WI38 (cell line): ENCODE results near the gene C1orf232.

Experiments
- H3K4me3 ChIP-seq: 2 replicates; pipeline ENCODE4 v1.5.1; 2011; ENCODE audit warnings: low read depth, mild to moderate bottlenecking, control low read depth, low read length
- CTCF ChIP-seq: IDR thresholded peaks from 2 replicates; pipeline ENCODE4 v1.5.1; 2012; ENCODE audit warnings: low read depth, mild to moderate bottlenecking, control low read depth, low read length

C1orf232 gene

GRCh38 chr1:26200413-26200812, 31.6 kb upstream of the C1orf232 start:
- no peak for TF ChIP-seq CTCF
- no peak overlapping the region for H3K4me3 ChIP-seq

- no peak for TF ChIP-seq CTCF
- H3K4me3 ChIP-seq: no peak overlapping the region
Observed at GRCh38 chr1:26197813-26198212, 29.1 kb upstream of the C1orf232 start.

GRCh38 chr1:26197301-26197700, 28.5 kb upstream of the C1orf232 start:
- H3K4me3 ChIP-seq: no peak overlapping the region
- TF ChIP-seq CTCF: no peak

GRCh38 chr1:26195805-26196204, 27.0 kb upstream of the C1orf232 start:
- no peak overlapping the region for H3K4me3 ChIP-seq
- TF ChIP-seq CTCF: no peak

GRCh38 chr1:26191739-26192138, 23.0 kb upstream of the C1orf232 start:
- TF ChIP-seq CTCF: no peak
- H3K4me3 ChIP-seq: no peak overlapping the region

GRCh38 chr1:26190373-26190987, 21.7 kb upstream of the C1orf232 start, which contains the start of gene CATSPER4:
CATSPER4 (plus strand) TSS chr1:26190602; CDS start chr1:26190628, 26 bp downstream.
- no peak for TF ChIP-seq CTCF
- no peak within 1 kb of the TSS for H3K4me3 ChIP-seq

- TF ChIP-seq CTCF: no peak; the same call in 1 of the 2 replicates
- no peak overlapping the region for H3K4me3 ChIP-seq
Observed at GRCh38 chr1:26189751-26190275, 21.1 kb upstream of the C1orf232 start.
